Body of pancreas (tissue), 4 donors: ENCODE data around the gene FAM184B. TPM values are rescaled to one million over a fixed set of nuclear protein-coding genes. Genes with fewer than 3 reads are reported as not detected.

ENCODE experiments used
- ATAC-seq: fragments of 150-250 bp; one replicate; pipeline ENCODE4 v1.9.1; 2016
- DNase-seq, 4 donors: peaks; one replicate each; pipeline ENCODE4 v3.0.0-alpha.2; 2019
- H3K27ac ChIP-seq, 4 donors: fragments of 200-600 bp; sonication (generic); 1 replicate in 3 of 4; 2 replicates in 1 of 4; pipeline versions ENCODE4 v1.5.1 to v1.6.1; 2016 to 2019; ENCODE audit warnings: mild to moderate bottlenecking in 1 of 4, mixed read lengths in 1 of 4, moderate library complexity in 1 of 4
- H3K27me3 ChIP-seq, 2 donors: fragments of 200-600 bp; sonication (generic); one replicate each; pipeline ENCODE4 v1.6.0; 2016; ENCODE audit warnings: mild to moderate bottlenecking in 1 of 2
- H3K36me3 ChIP-seq, 2 donors: fragments of 200-600 bp; sonication (generic); replicated peaks in 1 of 2; 2 replicates each; pipeline ENCODE4 v1.5.1; 2016; ENCODE audit warnings: low read depth in 2 of 2; ENCODE audit not compliant: insufficient read depth in 1 of 2
- H3K4me1 ChIP-seq: fragments of 200-600 bp; sonication (generic); one replicate; pipeline ENCODE4 v1.6.0; 2016
- H3K4me3 ChIP-seq, 2 donors: fragments of 200-600 bp; sonication (generic); 1 replicate in 1 of 2; 2 replicates in 1 of 2; pipeline ENCODE4 v1.5.1; 2016 to 2019
- H3K9me3 ChIP-seq, 3 donors: fragments of 200-600 bp; sonication (generic); 1 replicate in 2 of 3; 2 replicates in 1 of 3; pipeline ENCODE4 v1.5.1; 2016
- POLR2A ChIP-seq, 3 donors: fragments of 450-650 bp; IDR thresholded peaks; one replicate each; pipeline ENCODE4 v1.6.1; 2016; ENCODE audit warnings: antibody characterized with exemption in 3 of 3, mild to moderate bottlenecking in 2 of 3
- WGBS, 2 donors: methylation state at CpG; one replicate each; pipeline ENCODE4 v1.1.5; 2017; 5-methylcytosine and 5-hydroxymethylcytosine counted together
- intact Hi-C: fragments of 100-400 bp; cut with DNase I; formaldehyde crosslinking; loops from one replicate; pipeline ENCODE4 v1.15.1; 2023
- total RNA-seq, 2 donors: library from RNA; depleted of rRNA; stranded (reverse); fragments of >200 nt; gene quantifications; one replicate each; pipeline ENCODE4 v1.1.0, GENCODE V29; 2016
- TF ChIP-seq, protein P1 (sequence below), 7 experiments: fragments of 450-650 bp in 4 of 7; fragments of 200-600 bp in 3 of 7; sonication (generic) in 3 of 7; IDR thresholded peaks; one replicate each; pipeline ENCODE4 v1.5.1; 2016 to 2019; ENCODE audit warnings: antibody characterized with exemption in 7 of 7

Gene FAM184B
- total RNA-seq, 2 donors from 2014 or later: not detected

DNA sequence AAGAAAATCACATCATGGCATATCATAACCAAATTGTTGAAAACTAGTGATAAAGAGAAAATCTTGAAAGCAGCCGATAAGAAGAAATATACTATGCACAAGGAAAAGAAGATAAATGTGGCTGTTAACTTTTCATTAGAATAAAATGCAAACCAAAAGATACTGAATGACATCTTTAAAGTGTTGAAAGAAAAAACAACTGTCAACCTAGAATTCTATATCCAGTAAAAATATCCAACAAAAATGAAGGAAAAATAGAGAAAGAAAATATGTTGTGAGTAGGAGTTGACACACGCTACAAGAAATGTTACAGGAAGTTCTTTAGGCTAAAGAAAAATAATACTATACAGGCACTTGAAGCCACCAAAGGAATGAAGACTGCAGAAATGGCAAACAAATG is 82.0 kb downstream of the FAM184B start:
- 56 to 64% methylated on average over 2 of the region's 2 CpGs for WGBS, 2 donors
- no peak for TF ChIP-seq POLR2A (IDR thresholded peaks at IDR 0.05)
- no peaks in the 10 kb centered on the region for H3K27me3 ChIP-seq

DNA sequence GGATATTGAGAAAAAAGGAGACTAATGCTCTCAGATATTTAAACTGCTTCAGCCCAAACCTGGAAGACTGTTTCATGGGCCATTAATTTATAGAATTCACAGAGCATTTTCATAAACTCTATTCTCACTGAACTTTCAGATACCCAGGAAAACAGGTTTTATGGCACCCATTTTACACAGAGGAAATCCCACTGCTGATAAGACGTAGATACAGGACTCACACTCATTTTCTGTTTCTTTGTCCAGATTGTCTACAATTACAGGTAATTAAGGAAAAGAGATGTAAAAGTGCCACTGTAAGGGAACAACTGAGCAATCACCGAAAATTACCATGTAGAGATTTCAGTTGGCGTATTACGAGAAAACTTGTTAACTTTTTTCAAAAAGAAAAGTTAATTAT is 83.3 kb downstream of the FAM184B start:
- WGBS, 2 donors: 54 to 55% methylated on average over 4 of the region's 4 CpGs
- H3K9me3 ChIP-seq: no peaks in the 10 kb centered on the region
- H3K27ac ChIP-seq: no peak overlapping the region
- TF ChIP-seq POLR2A (IDR thresholded peaks at IDR 0.05): no peak
- TF ChIP-seq, protein P1, sequence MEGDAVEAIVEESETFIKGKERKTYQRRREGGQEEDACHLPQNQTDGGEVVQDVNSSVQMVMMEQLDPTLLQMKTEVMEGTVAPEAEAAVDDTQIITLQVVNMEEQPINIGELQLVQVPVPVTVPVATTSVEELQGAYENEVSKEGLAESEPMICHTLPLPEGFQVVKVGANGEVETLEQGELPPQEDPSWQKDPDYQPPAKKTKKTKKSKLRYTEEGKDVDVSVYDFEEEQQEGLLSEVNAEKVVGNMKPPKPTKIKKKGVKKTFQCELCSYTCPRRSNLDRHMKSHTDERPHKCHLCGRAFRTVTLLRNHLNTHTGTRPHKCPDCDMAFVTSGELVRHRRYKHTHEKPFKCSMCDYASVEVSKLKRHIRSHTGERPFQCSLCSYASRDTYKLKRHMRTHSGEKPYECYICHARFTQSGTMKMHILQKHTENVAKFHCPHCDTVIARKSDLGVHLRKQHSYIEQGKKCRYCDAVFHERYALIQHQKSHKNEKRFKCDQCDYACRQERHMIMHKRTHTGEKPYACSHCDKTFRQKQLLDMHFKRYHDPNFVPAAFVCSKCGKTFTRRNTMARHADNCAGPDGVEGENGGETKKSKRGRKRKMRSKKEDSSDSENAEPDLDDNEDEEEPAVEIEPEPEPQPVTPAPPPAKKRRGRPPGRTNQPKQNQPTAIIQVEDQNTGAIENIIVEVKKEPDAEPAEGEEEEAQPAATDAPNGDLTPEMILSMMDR (IDR thresholded peaks at IDR 0.05): no peak
- ATAC-seq (no peak), DNase-seq (no peak)
- H3K27me3 ChIP-seq: no peaks in the 10 kb centered on the region
- H3K4me1 ChIP-seq: peaks cover 8% of the 10 kb centered on the region
- intact Hi-C loops: no loop called here
- H3K36me3 ChIP-seq: no peaks in the 10 kb centered on the region
- H3K4me3 ChIP-seq: no peak overlapping the region

More for the DNA sequence above, 82.0 kb downstream of the FAM184B start:
- ATAC-seq: no peak
- no peak for DNase-seq
- Histone ChIP-seq H3K9me3 (no peaks in the 10 kb centered on the region), H3K27ac (no peak overlapping the region), H3K4me1 (peaks cover 15% of the 10 kb centered on the region), H3K36me3 (no peaks in the 10 kb centered on the region), H3K4me3 (no peak overlapping the region)
- intact Hi-C loops: no loop called here

DNA sequence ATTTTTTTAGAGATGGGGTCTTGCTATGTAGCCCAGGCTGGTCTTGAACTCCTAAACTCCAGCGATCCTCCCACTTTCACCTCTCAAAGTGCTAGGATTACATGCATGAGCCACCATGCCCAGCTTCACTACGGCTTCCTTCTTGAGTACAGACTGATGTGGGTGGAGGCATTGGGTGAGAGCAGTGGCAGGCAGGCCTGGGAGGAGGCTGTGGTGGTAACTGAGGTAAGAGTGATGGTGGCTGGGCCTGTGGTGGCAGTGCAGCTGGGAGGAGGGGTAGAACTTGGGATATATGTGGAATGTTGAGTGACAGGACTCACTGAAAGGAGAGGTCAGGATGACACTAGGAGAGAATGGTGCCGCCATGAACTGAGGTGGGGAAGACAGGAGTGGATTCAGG is 86.1 kb downstream of the FAM184B start:
- WGBS, 2 donors: 78 to 98% methylated on average over 3 of the region's 3 CpGs
- DNase-seq (no peak), ATAC-seq (no peak)
- no peaks in the 10 kb centered on the region for H3K9me3 ChIP-seq
- H3K27ac ChIP-seq: no peak overlapping the region
- intact Hi-C loops: no loop called here
- no peaks in the 10 kb centered on the region for H3K27me3 ChIP-seq
- H3K4me3 ChIP-seq: no peak overlapping the region
- peaks cover 8% of the 10 kb centered on the region for H3K4me1 ChIP-seq
- H3K36me3 ChIP-seq: no peaks in the 10 kb centered on the region
- TF ChIP-seq, protein P1 (IDR thresholded peaks at IDR 0.05): no peak
- TF ChIP-seq POLR2A (IDR thresholded peaks at IDR 0.05): no peak

DNA sequence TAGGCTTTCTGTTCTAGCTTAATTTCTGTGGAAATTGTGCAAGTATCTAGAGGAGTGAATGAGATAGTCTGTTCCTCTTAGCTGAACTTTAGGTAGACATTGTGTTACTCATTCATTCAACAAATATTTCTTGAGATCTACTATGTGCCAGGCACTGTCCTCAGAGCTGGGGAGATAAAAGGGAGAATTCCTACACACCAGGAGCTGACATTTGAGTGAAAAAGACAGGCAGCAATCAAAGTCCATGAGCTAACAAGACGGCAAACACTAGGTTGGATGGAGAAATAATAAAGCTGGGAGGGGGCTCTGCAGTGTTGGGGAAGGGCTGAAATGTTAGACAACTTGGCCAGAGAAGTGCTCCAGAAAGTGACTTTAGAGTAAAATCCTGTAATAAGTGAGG is 86.9 kb downstream of the FAM184B start:
- Histone ChIP-seq H3K4me1 (peaks cover 8% of the 10 kb centered on the region), H3K36me3 (no peaks in the 10 kb centered on the region), H3K4me3 (no peak overlapping the region), H3K27ac (no peak overlapping the region), H3K27me3 (no peaks in the 10 kb centered on the region), H3K9me3 (no peaks in the 10 kb centered on the region)
- DNase-seq (no peak), ATAC-seq (no peak)
- TF ChIP-seq, protein P1 (IDR thresholded peaks at IDR 0.05): no peak
- TF ChIP-seq POLR2A (IDR thresholded peaks at IDR 0.05): no peak
- 19 to 64% methylated on average over 1 of the region's 1 CpG for WGBS, 2 donors
- intact Hi-C loops: no loop called here

DNA sequence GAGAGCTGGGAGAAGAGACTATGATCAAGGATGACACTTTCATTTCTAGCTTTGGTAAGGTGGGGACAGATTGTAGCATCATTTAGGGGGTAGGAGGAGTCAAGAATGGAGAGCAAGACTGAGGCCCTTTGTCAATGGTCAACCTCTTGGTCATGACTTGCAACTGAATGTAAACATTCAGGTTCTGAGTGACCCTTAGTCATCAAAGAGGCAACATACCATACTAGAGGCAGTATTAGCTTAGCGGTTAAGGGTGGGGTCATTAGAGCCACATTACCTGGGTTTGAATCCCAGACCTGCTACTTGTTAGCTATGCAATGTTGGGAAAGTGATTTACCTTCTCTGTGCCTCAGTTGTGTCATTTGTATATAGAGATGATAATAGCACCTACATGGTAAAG is 90.5 kb downstream of the FAM184B start:
- intact Hi-C loops: no loop called here
- H3K4me1 ChIP-seq: no peaks in the 10 kb centered on the region
- no peak overlapping the region for H3K27ac ChIP-seq
- H3K4me3 ChIP-seq: no peak overlapping the region
- ATAC-seq (no peak), DNase-seq (no peak)
- no peaks in the 10 kb centered on the region for H3K27me3 ChIP-seq
- no peaks in the 10 kb centered on the region for H3K36me3 ChIP-seq
- WGBS, 2 donors: 89 to 100% methylated on average over 1 of the region's 1 CpG
- TF ChIP-seq POLR2A (IDR thresholded peaks at IDR 0.05): no peak
- TF ChIP-seq, protein P1 (IDR thresholded peaks at IDR 0.05): no peak
- no peaks in the 10 kb centered on the region for H3K9me3 ChIP-seq
